H9 (cell line): ENCODE results near the gene DDOST. TPM values are rescaled to one million over a fixed set of nuclear protein-coding genes. Genes with fewer than 3 reads are reported as not detected.

Source experiments
- DNase-seq: peaks from one replicate; pipeline ENCODE4 v3.0.0-alpha.2; 2017
- H2AFZ ChIP-seq: one replicate; pipeline ENCODE4 v1.6.1; 2013; ENCODE audit warnings: mild to moderate bottlenecking, low read length, control low read depth, moderate library complexity
- H2AK5ac ChIP-seq: 2 replicates; pipeline ENCODE4 v1.6.1; 2013; ENCODE audit warnings: low read length, control low read depth, mixed read lengths; ENCODE audit not compliant: insufficient read length
- H2BK120ac ChIP-seq: one replicate; pipeline ENCODE4 v1.6.1; 2013; ENCODE audit warnings: low read depth, mild to moderate bottlenecking, low read length, control low read depth, inconsistent platforms; ENCODE audit not compliant: poor library complexity, severe bottlenecking
- H2BK12ac ChIP-seq: 2 replicates; pipeline ENCODE4 v1.6.1; 2013; ENCODE audit warnings: low read length, control low read depth, mixed read lengths, low read depth; ENCODE audit not compliant: insufficient read length
- H2BK15ac ChIP-seq: 2 replicates; pipeline ENCODE4 v1.6.1; 2013; ENCODE audit warnings: low read depth, low read length, control low read depth
- H2BK20ac ChIP-seq: one replicate; pipeline ENCODE4 v1.6.1; 2013; ENCODE audit warnings: low read depth, mild to moderate bottlenecking, low read length, control low read depth, inconsistent platforms; ENCODE audit not compliant: poor library complexity, severe bottlenecking
- H2BK5ac ChIP-seq: 2 replicates; pipeline ENCODE4 v1.6.1; 2013; ENCODE audit warnings: low read length, control low read depth, mixed read lengths; ENCODE audit not compliant: insufficient read length
- H3K14ac ChIP-seq: 2 replicates; pipeline ENCODE4 v1.6.1; 2013; ENCODE audit warnings: low read length, control low read depth; ENCODE audit not compliant: insufficient read depth
- H3K18ac ChIP-seq: 2 replicates; pipeline ENCODE4 v1.6.1; 2013; ENCODE audit warnings: low read depth, mild to moderate bottlenecking, mixed read lengths, low read length, control low read depth; ENCODE audit not compliant: insufficient read length
- H3K23ac ChIP-seq: 2 replicates; pipeline ENCODE4 v1.6.1; 2013; ENCODE audit warnings: low read length, control low read depth, mixed read lengths, low read depth; ENCODE audit not compliant: insufficient read length
- H3K23me2 ChIP-seq: 2 replicates; pipeline ENCODE4 v1.6.1; 2013; ENCODE audit warnings: low read depth, mild to moderate bottlenecking, mixed read lengths, low read length, control low read depth; ENCODE audit not compliant: insufficient read length, poor library complexity, severe bottlenecking
- H3K27ac ChIP-seq: 2 replicates; pipeline ENCODE4 v1.5.1; 2013; ENCODE audit warnings: low read length, control low read depth, mixed read lengths, low read depth; ENCODE audit not compliant: insufficient read length
- H3K27me3 ChIP-seq: 2 replicates; pipeline ENCODE4 v1.6.1; 2013; ENCODE audit warnings: low read length, control low read depth, inconsistent platforms; ENCODE audit not compliant: insufficient read depth
- H3K4ac ChIP-seq: 2 replicates; pipeline ENCODE4 v1.6.1; 2013; ENCODE audit warnings: low read depth, mild to moderate bottlenecking, control low read depth, inconsistent platforms, low read length, moderate library complexity
- H3K4me1 ChIP-seq: 2 replicates; pipeline ENCODE4 v1.6.1; 2013; ENCODE audit warnings: low read length, control low read depth, inconsistent platforms; ENCODE audit not compliant: insufficient read depth
- H3K4me2 ChIP-seq: 2 replicates; pipeline ENCODE4 v1.6.1; 2013; ENCODE audit warnings: low read length, control low read depth, mixed read lengths; ENCODE audit not compliant: insufficient read length, insufficient read depth
- H3K56ac ChIP-seq: 2 replicates; pipeline ENCODE4 v1.6.1; 2013; ENCODE audit warnings: low read depth, mild to moderate bottlenecking, mixed read lengths, low read length, control low read depth; ENCODE audit not compliant: insufficient read length
- H3K79me1 ChIP-seq: 2 replicates; pipeline ENCODE4 v1.6.1; 2013; ENCODE audit warnings: low read depth, mild to moderate bottlenecking, moderate library complexity, low read length, control low read depth, inconsistent platforms; ENCODE audit not compliant: insufficient read depth, poor library complexity, severe bottlenecking
- H3K79me2 ChIP-seq: 2 replicates; pipeline ENCODE4 v1.6.1; 2013; ENCODE audit warnings: low read length, control low read depth, inconsistent platforms; ENCODE audit not compliant: insufficient read depth
- H3K9ac ChIP-seq: 2 replicates; pipeline ENCODE4 v1.6.1; 2013; ENCODE audit warnings: low read length, control low read depth, mixed read lengths; ENCODE audit not compliant: insufficient read length; ENCODE audit errors: extremely low read depth
- H3K9me3 ChIP-seq: one replicate; pipeline ENCODE4 v1.6.1; 2013; ENCODE audit warnings: low read depth, low read length, inconsistent platforms; ENCODE audit not compliant: control insufficient read depth
- H3T11ph ChIP-seq: one replicate; pipeline ENCODE4 v1.6.1; 2013; ENCODE audit warnings: mild to moderate bottlenecking, low read length, control low read depth, inconsistent platforms
- H4K20me1 ChIP-seq: one replicate; pipeline ENCODE4 v1.6.1; 2013; ENCODE audit not compliant: control insufficient read depth, insufficient read length, insufficient read depth
- H4K5ac ChIP-seq: 2 replicates; pipeline ENCODE4 v1.6.1; 2013; ENCODE audit warnings: low read depth, mild to moderate bottlenecking, mixed read lengths, low read length, control low read depth; ENCODE audit not compliant: insufficient read length
- H4K8ac ChIP-seq: replicated peaks from 2 replicates; pipeline ENCODE4 v1.6.1; 2013; ENCODE audit warnings: low read length, control low read depth, mixed read lengths, low read depth; ENCODE audit not compliant: insufficient read length
- H4K91ac ChIP-seq: 2 replicates; pipeline ENCODE4 v1.6.1; 2013; ENCODE audit warnings: low read depth, mild to moderate bottlenecking, moderate library complexity, mixed read lengths, low read length, control low read depth; ENCODE audit not compliant: insufficient read length
- H3K27ac Mint-ChIP-seq, 3 experiments: 2 replicates in 2 of 3; 3 replicates in 1 of 3; pipeline ENCODE4 v1.8.0; 2020 to 2021; ENCODE audit warnings: mixed read lengths in 3 of 3, mild to moderate bottlenecking in 1 of 3, moderate library complexity in 1 of 3
- H3K27me3 Mint-ChIP-seq: 2 replicates; pipeline ENCODE4 v1.8.0; 2021; ENCODE audit warnings: low read depth, mild to moderate bottlenecking, moderate library complexity, mixed read lengths
- H3K36me3 Mint-ChIP-seq, 3 experiments: 2 replicates in 2 of 3; 3 replicates in 1 of 3; pipeline ENCODE4 v1.8.0; 2020 to 2021; ENCODE audit warnings: low read depth in 3 of 3, mixed read lengths in 3 of 3; ENCODE audit not compliant: insufficient read depth in 1 of 3
- H3K4me1 Mint-ChIP-seq, 2 experiments: 2 replicates each; pipeline ENCODE4 v1.8.0; 2020; ENCODE audit warnings: mixed read lengths in 2 of 2
- H3K4me3 Mint-ChIP-seq, 2 experiments: 2 replicates in 1 of 2; 3 replicates in 1 of 2; pipeline ENCODE4 v1.8.0; 2020 to 2021; ENCODE audit warnings: mild to moderate bottlenecking in 2 of 2, mixed read lengths in 2 of 2, moderate library complexity in 1 of 2
- H3K9me3 Mint-ChIP-seq, 2 experiments: 2 replicates in 1 of 2; 3 replicates in 1 of 2; pipeline ENCODE4 v1.8.0; 2020; ENCODE audit warnings: mild to moderate bottlenecking in 2 of 2, mixed read lengths in 2 of 2, moderate library complexity in 1 of 2
- WGBS: extraction: QIAGEN DNeasy Blood & Tissue Kit; methylation state at CpG from one replicate; pipeline ENCODE4 v1.1.7; 2013; ENCODE audit warnings: missing lambda C conversion rate, low lambda C conversion rate, mixed read lengths; ENCODE audit not compliant: insufficient read length; ENCODE audit errors: extremely low coverage; 5-methylcytosine and 5-hydroxymethylcytosine counted together
- total RNA-seq: library from RNA; stranded (reverse); gene quantifications from 2 replicates; pipeline ENCODE4 v1.2.1, GENCODE V29; 2021
- TF ChIP-seq, protein P1 (sequence below): fragments of 200-600 bp; sonication (generic); conservative IDR thresholded peaks from 3 replicates; pipeline ENCODE4 v1.8.0; 2021; ENCODE audit warnings: antibody characterized with exemption, mild to moderate bottlenecking

Gene DDOST
- total RNA-seq, 1 experiment from 2014 or later: 255 TPM

DNA sequence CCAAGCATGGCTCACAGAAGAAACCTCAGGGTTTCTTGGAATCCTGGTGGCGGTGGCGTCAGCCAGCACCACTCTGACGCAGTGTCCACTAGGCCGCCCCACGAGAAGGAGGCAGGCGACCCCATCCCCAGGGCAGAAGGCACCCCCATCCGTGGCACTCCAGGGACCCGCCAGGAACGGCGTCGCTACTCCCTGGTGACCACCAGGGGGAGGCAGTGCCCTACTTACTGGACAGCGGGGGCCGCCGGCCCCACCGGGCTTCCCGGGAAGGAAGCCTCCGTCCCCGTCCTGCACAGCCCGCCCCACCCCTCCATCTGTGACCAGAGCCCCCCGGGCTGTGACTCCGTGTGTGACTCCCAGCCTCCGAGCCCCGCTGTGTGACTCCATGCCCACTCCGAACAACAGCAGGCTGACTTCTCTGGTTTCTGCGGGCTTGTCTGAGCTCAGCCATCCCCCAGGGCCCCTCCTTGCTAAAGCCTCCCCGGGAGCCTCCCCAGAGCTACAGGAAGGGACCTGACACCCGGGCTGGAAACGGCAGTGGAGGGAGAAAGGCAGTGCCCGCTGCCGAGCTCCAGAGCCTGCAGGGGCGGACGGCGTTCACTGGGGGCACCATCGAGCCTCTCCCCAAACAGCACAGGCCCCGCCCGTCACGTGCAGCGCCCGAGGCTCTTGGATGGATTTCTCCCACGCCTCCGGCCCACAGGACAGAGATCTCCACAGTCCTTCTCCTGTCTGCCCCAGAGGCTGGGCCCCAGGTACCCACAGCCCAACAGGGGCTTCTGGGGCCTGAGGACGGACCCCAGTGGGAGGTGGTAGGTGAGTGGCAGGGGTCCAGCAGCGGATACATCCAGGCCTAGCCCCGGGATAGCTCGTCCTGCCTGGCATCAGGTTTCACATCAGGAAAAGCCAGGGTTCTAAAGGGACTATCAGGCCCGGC, 35.5 kb upstream of the DDOST start:
- peaks cover 0 to 3% (median 0%) of the 10 kb centered on the region in 3 experiments; a peak in 1 of 7 replicates for H3K36me3 Mint-ChIP-seq
- Histone ChIP-seq H2BK20ac (no peak overlapping the region), H3K23me2 (peaks cover 10% of the 10 kb centered on the region), H3K23ac (no peak overlapping the region), H2AFZ (peak overlapping the region; percentile 32), H2AK5ac (no peak overlapping the region), H3K4me2 (peak overlapping the region; percentile 36), H3K18ac (no peak overlapping the region), H3T11ph (no peak overlapping the region), H3K27me3 (no peaks in the 10 kb centered on the region), H2BK5ac (no peak overlapping the region), H4K8ac (no peak overlapping the region), H3K79me1 (no peaks in the 10 kb centered on the region), H3K9me3 (no peaks in the 10 kb centered on the region), H3K14ac (no peak overlapping the region; the same call in 1 of the 2 replicates), H3K9ac (no peak overlapping the region), H2BK15ac (no peak overlapping the region), H3K27ac (no peak overlapping the region), H4K5ac (no peak overlapping the region), H2BK12ac (no peak overlapping the region), H3K56ac (no peak overlapping the region), H3K4me1 (no peaks in the 10 kb centered on the region), H4K20me1 (no peaks in the 10 kb centered on the region), H3K4ac (no peak overlapping the region), H3K79me2 (no peaks in the 10 kb centered on the region), H4K91ac (no peak overlapping the region), H2BK120ac (no peak overlapping the region)
- peaks cover 14% of the 10 kb centered on the region for H3K27me3 Mint-ChIP-seq
- peaks cover 9 to 17% of the 10 kb centered on the region in 2 experiments; a peak in 3 of 4 replicates for H3K4me1 Mint-ChIP-seq
- H3K27ac Mint-ChIP-seq: peak overlapping the region; percentile 55 to 87 (median 85); a peak in 2 of 7 replicates
- WGBS: no CpG with 5 or more reads among the region's 46 CpGs
- TF ChIP-seq, protein P1, sequence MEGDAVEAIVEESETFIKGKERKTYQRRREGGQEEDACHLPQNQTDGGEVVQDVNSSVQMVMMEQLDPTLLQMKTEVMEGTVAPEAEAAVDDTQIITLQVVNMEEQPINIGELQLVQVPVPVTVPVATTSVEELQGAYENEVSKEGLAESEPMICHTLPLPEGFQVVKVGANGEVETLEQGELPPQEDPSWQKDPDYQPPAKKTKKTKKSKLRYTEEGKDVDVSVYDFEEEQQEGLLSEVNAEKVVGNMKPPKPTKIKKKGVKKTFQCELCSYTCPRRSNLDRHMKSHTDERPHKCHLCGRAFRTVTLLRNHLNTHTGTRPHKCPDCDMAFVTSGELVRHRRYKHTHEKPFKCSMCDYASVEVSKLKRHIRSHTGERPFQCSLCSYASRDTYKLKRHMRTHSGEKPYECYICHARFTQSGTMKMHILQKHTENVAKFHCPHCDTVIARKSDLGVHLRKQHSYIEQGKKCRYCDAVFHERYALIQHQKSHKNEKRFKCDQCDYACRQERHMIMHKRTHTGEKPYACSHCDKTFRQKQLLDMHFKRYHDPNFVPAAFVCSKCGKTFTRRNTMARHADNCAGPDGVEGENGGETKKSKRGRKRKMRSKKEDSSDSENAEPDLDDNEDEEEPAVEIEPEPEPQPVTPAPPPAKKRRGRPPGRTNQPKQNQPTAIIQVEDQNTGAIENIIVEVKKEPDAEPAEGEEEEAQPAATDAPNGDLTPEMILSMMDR: peak; percentile 92
- no peaks in the 10 kb centered on the region for H3K9me3 Mint-ChIP-seq
- peak overlapping the region; percentile 76 to 81 for H3K4me3 Mint-ChIP-seq
- DNase-seq: peak; percentile 93
